Hepatocyte (in vitro differentiated cells): Measurements from ENCODE around the gene DZIP1.
"Not testable (repeated sequence)": the region's sequence is repeated elsewhere in the genome, so short reads cannot be mapped to it uniquely, and the experiment has no call there.

Source experiments
- EZH2phosphoT487 ChIP-seq: fragments of 200-600 bp; sonication (generic); IDR thresholded peaks from one replicate; pipeline ENCODE4 v1.6.1; 2018; ENCODE audit warnings: antibody characterized with exemption, mild to moderate bottlenecking, low read depth, moderate library complexity; ENCODE audit not compliant: unreplicated experiment, severe bottlenecking
- TF ChIP-seq, protein P1 (sequence below): fragments of 200-600 bp; sonication (generic); IDR thresholded peaks from 2 replicates; pipeline ENCODE4 v1.5.1; 2016; ENCODE audit warnings: antibody characterized with exemption, mild to moderate bottlenecking; ENCODE audit not compliant: poor library complexity

DNA sequence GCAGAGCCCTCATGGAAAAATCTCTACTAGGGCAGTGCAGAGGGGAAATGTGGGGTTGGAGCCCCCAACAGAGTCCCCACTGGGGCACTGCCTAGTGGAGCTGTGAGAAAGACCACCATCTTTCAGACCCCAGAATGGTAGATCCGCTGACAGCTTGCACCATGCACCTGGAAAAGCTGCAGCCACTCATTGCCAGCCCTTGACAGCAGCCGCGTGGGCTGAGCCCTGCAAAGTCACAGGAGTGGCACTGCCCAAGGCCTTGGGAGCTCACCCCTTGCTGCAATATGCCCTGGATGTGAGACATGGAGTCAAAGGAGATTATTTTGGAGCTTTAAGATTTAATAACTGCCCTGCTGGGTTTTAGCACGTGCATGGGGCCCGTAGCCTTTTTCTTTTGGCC, 40.5 kb upstream of the DZIP1 start:
- TF ChIP-seq EZH2phosphoT487, result not testable (repeated sequence)
- TF ChIP-seq, protein P1, sequence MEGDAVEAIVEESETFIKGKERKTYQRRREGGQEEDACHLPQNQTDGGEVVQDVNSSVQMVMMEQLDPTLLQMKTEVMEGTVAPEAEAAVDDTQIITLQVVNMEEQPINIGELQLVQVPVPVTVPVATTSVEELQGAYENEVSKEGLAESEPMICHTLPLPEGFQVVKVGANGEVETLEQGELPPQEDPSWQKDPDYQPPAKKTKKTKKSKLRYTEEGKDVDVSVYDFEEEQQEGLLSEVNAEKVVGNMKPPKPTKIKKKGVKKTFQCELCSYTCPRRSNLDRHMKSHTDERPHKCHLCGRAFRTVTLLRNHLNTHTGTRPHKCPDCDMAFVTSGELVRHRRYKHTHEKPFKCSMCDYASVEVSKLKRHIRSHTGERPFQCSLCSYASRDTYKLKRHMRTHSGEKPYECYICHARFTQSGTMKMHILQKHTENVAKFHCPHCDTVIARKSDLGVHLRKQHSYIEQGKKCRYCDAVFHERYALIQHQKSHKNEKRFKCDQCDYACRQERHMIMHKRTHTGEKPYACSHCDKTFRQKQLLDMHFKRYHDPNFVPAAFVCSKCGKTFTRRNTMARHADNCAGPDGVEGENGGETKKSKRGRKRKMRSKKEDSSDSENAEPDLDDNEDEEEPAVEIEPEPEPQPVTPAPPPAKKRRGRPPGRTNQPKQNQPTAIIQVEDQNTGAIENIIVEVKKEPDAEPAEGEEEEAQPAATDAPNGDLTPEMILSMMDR, result not testable (repeated sequence)
